ENCODE measurements around the gene CDK5RAP2. TPM values are rescaled to one million over a fixed set of nuclear protein-coding genes. Genes with fewer than 3 reads are reported as not detected.

CDK5RAP2 gene
- total RNA-seq, 4 donors from 2014 or later: 57.4 to 86.3 (median 70.3) TPM

DNA sequence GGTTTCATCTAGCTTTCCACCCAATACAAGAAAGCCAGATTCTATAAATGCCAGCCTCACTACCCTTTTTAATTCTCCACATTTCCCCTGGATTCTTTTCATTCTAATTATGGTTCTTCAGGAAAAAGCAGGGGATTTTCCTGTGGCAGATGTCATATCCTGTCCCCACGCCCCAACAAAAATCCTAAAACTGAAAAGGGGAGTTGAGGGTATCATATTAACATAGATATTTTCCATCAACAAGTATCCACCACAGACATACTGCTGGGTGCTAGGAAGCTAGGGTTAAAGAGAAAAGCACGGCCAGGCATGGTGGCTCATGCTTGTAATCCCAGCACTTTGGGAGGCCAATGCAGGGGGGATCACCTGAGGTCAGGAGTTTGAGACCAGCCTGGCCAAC, 38.0 kb downstream of the CDK5RAP2 start:
- TF ChIP-seq POLR2A (IDR thresholded peaks at IDR 0.05): no peak
- TF ChIP-seq, protein P1, sequence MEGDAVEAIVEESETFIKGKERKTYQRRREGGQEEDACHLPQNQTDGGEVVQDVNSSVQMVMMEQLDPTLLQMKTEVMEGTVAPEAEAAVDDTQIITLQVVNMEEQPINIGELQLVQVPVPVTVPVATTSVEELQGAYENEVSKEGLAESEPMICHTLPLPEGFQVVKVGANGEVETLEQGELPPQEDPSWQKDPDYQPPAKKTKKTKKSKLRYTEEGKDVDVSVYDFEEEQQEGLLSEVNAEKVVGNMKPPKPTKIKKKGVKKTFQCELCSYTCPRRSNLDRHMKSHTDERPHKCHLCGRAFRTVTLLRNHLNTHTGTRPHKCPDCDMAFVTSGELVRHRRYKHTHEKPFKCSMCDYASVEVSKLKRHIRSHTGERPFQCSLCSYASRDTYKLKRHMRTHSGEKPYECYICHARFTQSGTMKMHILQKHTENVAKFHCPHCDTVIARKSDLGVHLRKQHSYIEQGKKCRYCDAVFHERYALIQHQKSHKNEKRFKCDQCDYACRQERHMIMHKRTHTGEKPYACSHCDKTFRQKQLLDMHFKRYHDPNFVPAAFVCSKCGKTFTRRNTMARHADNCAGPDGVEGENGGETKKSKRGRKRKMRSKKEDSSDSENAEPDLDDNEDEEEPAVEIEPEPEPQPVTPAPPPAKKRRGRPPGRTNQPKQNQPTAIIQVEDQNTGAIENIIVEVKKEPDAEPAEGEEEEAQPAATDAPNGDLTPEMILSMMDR (IDR thresholded peaks at IDR 0.05 in 4 of 5, conservative IDR thresholded peaks at IDR 0.05 in 1 of 5): no peak
- H3K9me3 ChIP-seq: no peaks in the 10 kb centered on the region
- no peak overlapping the region for H3K4me3 ChIP-seq
- peaks cover 8 to 17% of the 10 kb centered on the region in 2 donors for H3K4me1 ChIP-seq
- H3K27me3 ChIP-seq: no peaks in the 10 kb centered on the region
- DNase-seq (no peak), ATAC-seq (no peak)
- H3K36me3 ChIP-seq: peaks cover 0 to 53% of the 10 kb centered on the region in 2 donors
- in situ Hi-C loops (cut with MboI; ENCODE audit: low sequenced_read_pairs in 4 of 4) (no loop called here), intact Hi-C loops (cut with DNase I; ENCODE audit: low total_unique reads) (no loop called here)
- H3K27ac ChIP-seq: no peak overlapping the region

DNA sequence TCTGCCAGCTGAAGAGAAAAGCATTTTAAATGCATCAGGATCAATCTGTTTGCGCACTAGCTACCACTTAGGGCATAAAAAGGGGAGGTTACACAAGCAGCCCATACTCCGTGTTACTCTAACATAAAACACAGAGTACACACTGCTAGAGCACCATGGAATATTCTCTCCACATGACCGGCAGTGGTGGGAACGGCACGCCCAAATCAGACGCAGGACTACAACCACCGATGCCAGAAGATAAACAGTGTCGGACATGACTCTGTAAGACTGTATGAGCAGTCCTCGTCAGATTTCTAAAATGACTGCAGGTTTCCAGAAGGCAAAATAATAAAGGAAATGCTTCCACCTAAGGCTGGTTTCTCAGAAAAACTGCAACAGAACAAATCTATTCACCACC, 40.0 kb downstream of the CDK5RAP2 start:
- TF ChIP-seq POLR2A (IDR thresholded peaks at IDR 0.05): no peak
- TF ChIP-seq, protein P1 (IDR thresholded peaks at IDR 0.05 in 4 of 5, conservative IDR thresholded peaks at IDR 0.05 in 1 of 5): no peak

DNA sequence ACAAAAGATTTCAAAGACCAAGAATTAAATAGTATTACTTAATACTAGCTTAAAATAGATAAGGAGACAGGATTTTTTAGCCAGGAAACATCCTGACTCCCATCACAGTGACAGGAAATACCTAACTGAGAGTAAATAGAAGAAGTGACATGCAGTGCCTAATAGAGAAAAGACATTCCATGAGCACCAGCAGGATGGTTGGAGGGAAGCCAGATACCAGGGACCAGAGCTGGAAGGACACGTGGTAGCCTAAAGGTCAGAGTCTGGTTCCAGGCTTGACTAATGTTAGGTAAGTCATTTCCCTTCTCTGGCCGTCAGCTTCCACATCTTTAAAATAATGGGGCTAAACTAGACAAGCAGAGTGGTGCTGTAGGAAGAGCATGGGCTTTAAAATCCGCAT, 41.6 kb downstream of the CDK5RAP2 start:
- Histone ChIP-seq H3K36me3 (peaks cover 0 to 43% of the 10 kb centered on the region in 2 donors), H3K27me3 (no peaks in the 10 kb centered on the region), H3K4me1 (peaks cover 5 to 8% of the 10 kb centered on the region in 2 donors), H3K4me3 (no peak overlapping the region), H3K9me3 (no peaks in the 10 kb centered on the region), H3K27ac (no peak overlapping the region)
- in situ Hi-C loops (cut with MboI; ENCODE audit: low sequenced_read_pairs in 4 of 4) (no loop called here), intact Hi-C loops (cut with DNase I; ENCODE audit: low total_unique reads) (no loop called here)
- DNase-seq (no peak), ATAC-seq (no peak)
- TF ChIP-seq POLR2A (IDR thresholded peaks at IDR 0.05): no peak
- TF ChIP-seq, protein P1 (IDR thresholded peaks at IDR 0.05 in 4 of 5, conservative IDR thresholded peaks at IDR 0.05 in 1 of 5): no peak

More for the DNA sequence above, 40.0 kb downstream of the CDK5RAP2 start:
- DNase-seq (no peak), ATAC-seq (no peak)
- no peaks in the 10 kb centered on the region for H3K27me3 ChIP-seq
- no peak overlapping the region for H3K4me3 ChIP-seq
- intact Hi-C loops (cut with DNase I; ENCODE audit: low total_unique reads): no loop called here
- in situ Hi-C loops (cut with MboI; ENCODE audit: low sequenced_read_pairs in 4 of 4): no loop called here
- peaks cover 4 to 15% of the 10 kb centered on the region in 2 donors for H3K4me1 ChIP-seq
- no peaks in the 10 kb centered on the region for H3K9me3 ChIP-seq
- peaks cover 0 to 49% of the 10 kb centered on the region in 2 donors for H3K36me3 ChIP-seq
- H3K27ac ChIP-seq: no peak overlapping the region

DNA sequence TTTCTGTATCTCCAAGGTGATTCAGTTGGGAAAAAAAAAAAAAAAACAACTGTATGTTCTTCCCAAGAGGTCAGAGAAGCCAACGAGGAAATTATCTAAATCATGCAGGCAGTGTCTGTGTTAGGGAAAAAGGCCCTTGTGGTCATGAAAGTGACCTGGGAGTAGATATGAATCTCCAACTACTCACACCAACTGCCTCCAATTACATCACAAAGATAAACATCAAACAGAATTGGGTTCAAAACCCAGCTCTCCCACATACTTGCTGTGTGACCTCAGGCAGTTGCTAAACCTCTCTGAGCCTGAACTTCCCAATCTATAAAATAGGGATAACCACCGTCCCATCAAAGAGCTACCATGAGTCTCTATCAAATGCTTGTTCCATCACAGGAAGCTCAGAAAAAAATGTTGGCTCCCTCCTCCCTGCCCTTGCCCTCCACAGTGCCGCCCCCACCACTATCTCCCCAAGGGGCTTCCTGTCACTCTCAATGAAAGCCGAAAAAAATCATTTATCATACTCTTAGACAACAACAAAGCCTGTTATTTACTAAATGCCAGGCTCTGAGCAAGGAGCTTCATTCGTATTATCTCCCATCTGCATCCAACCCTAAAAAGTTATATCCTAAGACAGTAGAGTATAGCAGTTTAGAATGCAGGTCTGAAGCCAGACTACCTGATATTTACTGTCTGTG, 42.9 kb downstream of the CDK5RAP2 start:
- DNase-seq (no peak), ATAC-seq (no peak)
- peaks cover 0 to 43% of the 10 kb centered on the region in 2 donors for H3K36me3 ChIP-seq
- no peaks in the 10 kb centered on the region for H3K9me3 ChIP-seq
- in situ Hi-C loops (cut with MboI; ENCODE audit: low sequenced_read_pairs in 4 of 4): no loop called here
- intact Hi-C loops (cut with DNase I; ENCODE audit: low total_unique reads): no loop called here
- H3K4me1 ChIP-seq: peaks cover 16 to 18% of the 10 kb centered on the region in 2 donors
- H3K27me3 ChIP-seq: no peaks in the 10 kb centered on the region
- no peak for TF ChIP-seq POLR2A (IDR thresholded peaks at IDR 0.05)
- TF ChIP-seq, protein P1 (IDR thresholded peaks at IDR 0.05 in 4 of 5, conservative IDR thresholded peaks at IDR 0.05 in 1 of 5): no peak
- H3K27ac ChIP-seq: no peak overlapping the region
- no peak overlapping the region for H3K4me3 ChIP-seq
